Kidney (tissue), 14 donors: Measurements from ENCODE around the gene LEKR1. TPM values are rescaled to one million over a fixed set of nuclear protein-coding genes. Genes with fewer than 3 reads are reported as not detected.

Source experiments
- DNase-seq, 5 donors: peaks; one replicate each; pipeline ENCODE4 v3.0.0-alpha.2; 2013 to 2020
- FAIRE-seq: peaks from 2 replicates; lab custom pipeline; 2012; peaks lifted over from hg19 to GRCh38; lab: Jason Lieb, UNC
- H3K27ac ChIP-seq, 2 donors: one replicate each; pipeline ENCODE4 v1.7.0; 2013; ENCODE audit warnings: low read depth in 2 of 2, low read length in 2 of 2, inconsistent platforms in 1 of 2
- H3K27me3 ChIP-seq: one replicate; pipeline ENCODE4 v1.7.1; 2013; ENCODE audit warnings: low read length, inconsistent platforms; ENCODE audit not compliant: control insufficient read depth, insufficient read depth
- H3K36me3 ChIP-seq, 3 donors: one replicate each; pipeline versions ENCODE4 v1.7.0 to v1.7.1; 2013; ENCODE audit warnings: low read length in 3 of 3, control low read depth in 1 of 3, inconsistent platforms in 1 of 3; ENCODE audit not compliant: insufficient read depth in 3 of 3, control insufficient read depth in 2 of 3
- H3K4me1 ChIP-seq, 3 donors: one replicate each; pipeline versions ENCODE4 v1.7.0 to v1.7.1; 2013; ENCODE audit warnings: low read length in 3 of 3, inconsistent platforms in 1 of 3, low read depth in 1 of 3; ENCODE audit not compliant: control insufficient read depth in 2 of 3, insufficient read depth in 2 of 3
- H3K4me3 ChIP-seq, 3 donors: one replicate each; pipeline versions ENCODE4 v1.7.0 to v1.8.1; 2013; ENCODE audit warnings: low read length in 3 of 3, control low read depth in 1 of 3, inconsistent platforms in 1 of 3
- H3K9ac ChIP-seq, 3 donors: one replicate each; pipeline versions ENCODE4 v1.7.0 to v1.7.1; 2013; ENCODE audit warnings: low read length in 3 of 3, control low read depth in 1 of 3, inconsistent platforms in 1 of 3
- H3K9me3 ChIP-seq, 3 donors: one replicate each; pipeline versions ENCODE4 v1.7.0 to v1.7.1; 2013; ENCODE audit warnings: low read length in 3 of 3, control low read depth in 1 of 3, inconsistent platforms in 1 of 3; ENCODE audit not compliant: control insufficient read depth in 2 of 3, insufficient read depth in 1 of 3
- intact Hi-C: fragments of 100-400 bp; cut with DNase I; formaldehyde crosslinking; loops from one replicate; pipeline ENCODE4 v1.11.1; 2022
- polyA plus RNA-seq: library from polyadenylated mRNA; stranded (reverse); fragments of 350-450 nt; fragmentation: Illumina TruSeq; extraction: RNeasy Lipid Tissue Mini Kit (QIAGEN cat#74804); gene quantifications from one replicate; pipeline ENCODE4 v1.2.3, GENCODE V29; 2014; ENCODE audit warnings: low read depth, low replicate concordance; ENCODE audit not compliant: insufficient read depth
- total RNA-seq: library from RNA; stranded (reverse); fragmentation: NEBNext Ultra II Directional; extraction: Animal tissue kit (Norgen Biotek cat#: 25700); gene quantifications from one replicate; pipeline ENCODE4 v1.2.1, GENCODE V29; 2021
- TF ChIP-seq, protein P1 (sequence below): IDR thresholded peaks from 3 replicates; pipeline ENCODE4 v1.5.1; 2012; ENCODE audit warnings: mild to moderate bottlenecking, moderate library complexity, borderline replicate concordance; ENCODE audit not compliant: insufficient read depth; ENCODE audit errors: extremely low read depth
- donor health status: control.
- donor health status: control.
- donor health status: control.
- donor health status: control.
- donor health status: control.
- donor health status: DM: yes; HTN: yes; CAD: no.
- donor health status: Normal renal cell carcinoma (clear cell type).

The LEKR1 gene
- total and polyA plus RNA-seq, 2 donors from 2014 or later, result 1.6 to 1.8 TPM

DNA sequence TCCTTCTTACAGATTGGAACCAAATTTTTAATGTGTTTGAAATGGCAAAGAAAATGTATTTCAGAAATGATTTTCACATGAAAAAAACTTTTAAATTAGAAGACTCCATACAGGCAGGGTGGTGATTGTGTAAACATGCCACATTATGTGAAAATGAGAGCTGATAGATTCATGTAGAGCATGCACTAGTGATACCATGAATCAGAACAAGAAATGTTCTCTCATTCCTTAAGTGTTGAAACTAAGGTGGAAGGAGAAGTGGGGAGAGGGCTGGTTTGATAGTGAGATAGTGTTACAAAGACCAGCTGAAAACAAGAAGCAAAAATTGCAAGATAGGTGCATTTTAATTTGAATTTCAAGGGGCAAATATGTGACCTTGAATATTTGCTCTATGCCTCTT lies 233.5 kb downstream of the LEKR1 start:
- FAIRE-seq, result no peak
- intact Hi-C loops, result no loop called here

DNA sequence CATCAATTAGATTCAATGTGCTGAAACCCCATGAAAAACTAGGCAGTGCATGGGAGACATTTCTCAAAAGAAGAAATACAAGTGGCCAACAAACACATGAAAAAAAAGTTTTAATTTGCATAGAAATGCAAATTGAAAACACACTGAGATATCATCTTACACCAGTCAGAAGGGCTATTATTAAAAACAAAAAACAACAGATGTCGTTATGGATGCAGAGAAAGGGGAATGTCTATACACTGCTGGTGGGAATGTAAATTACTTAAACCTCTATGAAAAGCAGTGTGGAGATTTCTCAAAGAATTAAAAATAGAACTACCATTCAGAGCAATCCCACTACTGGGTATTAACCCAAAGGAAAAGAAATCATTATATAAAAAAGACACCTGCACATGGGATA lies 235.1 kb downstream of the LEKR1 start:
- no peaks in the 10 kb centered on the region for H3K36me3 ChIP-seq
- no peaks in the 10 kb centered on the region for H3K27me3 ChIP-seq
- DNase-seq, result no peak
- no peaks in the 10 kb centered on the region for H3K9me3 ChIP-seq
- no peak overlapping the region for H3K9ac ChIP-seq
- intact Hi-C loops, result no loop called here
- peaks cover 0 to 2% (median 0%) of the 10 kb centered on the region in 3 donors for H3K4me1 ChIP-seq
- no peak overlapping the region for H3K27ac ChIP-seq
- TF ChIP-seq, protein P1, sequence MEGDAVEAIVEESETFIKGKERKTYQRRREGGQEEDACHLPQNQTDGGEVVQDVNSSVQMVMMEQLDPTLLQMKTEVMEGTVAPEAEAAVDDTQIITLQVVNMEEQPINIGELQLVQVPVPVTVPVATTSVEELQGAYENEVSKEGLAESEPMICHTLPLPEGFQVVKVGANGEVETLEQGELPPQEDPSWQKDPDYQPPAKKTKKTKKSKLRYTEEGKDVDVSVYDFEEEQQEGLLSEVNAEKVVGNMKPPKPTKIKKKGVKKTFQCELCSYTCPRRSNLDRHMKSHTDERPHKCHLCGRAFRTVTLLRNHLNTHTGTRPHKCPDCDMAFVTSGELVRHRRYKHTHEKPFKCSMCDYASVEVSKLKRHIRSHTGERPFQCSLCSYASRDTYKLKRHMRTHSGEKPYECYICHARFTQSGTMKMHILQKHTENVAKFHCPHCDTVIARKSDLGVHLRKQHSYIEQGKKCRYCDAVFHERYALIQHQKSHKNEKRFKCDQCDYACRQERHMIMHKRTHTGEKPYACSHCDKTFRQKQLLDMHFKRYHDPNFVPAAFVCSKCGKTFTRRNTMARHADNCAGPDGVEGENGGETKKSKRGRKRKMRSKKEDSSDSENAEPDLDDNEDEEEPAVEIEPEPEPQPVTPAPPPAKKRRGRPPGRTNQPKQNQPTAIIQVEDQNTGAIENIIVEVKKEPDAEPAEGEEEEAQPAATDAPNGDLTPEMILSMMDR, result no peak
- FAIRE-seq, result no peak
- no peak overlapping the region for H3K4me3 ChIP-seq

More for the DNA sequence above, 233.5 kb downstream of the LEKR1 start:
- Histone ChIP-seq H3K27me3 (no peaks in the 10 kb centered on the region), H3K9ac (no peak overlapping the region), H3K36me3 (no peaks in the 10 kb centered on the region), H3K27ac (no peak overlapping the region), H3K4me1 (peaks cover 0 to 2% (median 0%) of the 10 kb centered on the region in 3 donors), H3K4me3 (no peak overlapping the region), H3K9me3 (no peaks in the 10 kb centered on the region)
- DNase-seq, result no peak
- TF ChIP-seq, protein P1, result no peak

DNA sequence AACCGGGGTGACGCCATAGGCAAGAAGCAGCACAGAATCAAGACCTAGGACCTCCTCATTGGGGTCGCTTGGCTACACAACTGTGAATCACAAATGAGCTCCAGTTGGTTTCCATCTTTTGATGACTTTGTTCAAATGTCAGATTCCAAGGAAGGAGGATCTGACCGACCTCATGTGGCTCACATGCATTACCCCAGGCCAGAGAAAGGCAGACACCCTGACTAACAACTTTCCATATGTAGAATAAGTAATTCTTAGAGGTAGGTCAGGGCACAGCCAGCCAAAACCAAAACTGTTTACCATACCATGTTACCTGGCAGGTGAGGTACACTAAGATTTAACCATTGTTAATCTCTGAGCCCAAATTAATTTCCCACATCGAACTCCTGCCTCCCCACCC lies 237.3 kb downstream of the LEKR1 start:
- H3K27me3 ChIP-seq, result no peaks in the 10 kb centered on the region

More for the DNA sequence above, 237.3 kb downstream of the LEKR1 start:
- Histone ChIP-seq H3K4me3 (no peak overlapping the region), H3K9ac (no peak overlapping the region), H3K27ac (no peak overlapping the region), H3K9me3 (no peaks in the 10 kb centered on the region), H3K4me1 (peaks cover 0 to 2% (median 0%) of the 10 kb centered on the region in 3 donors), H3K36me3 (no peaks in the 10 kb centered on the region)
- no peak for FAIRE-seq
- intact Hi-C loops, result no loop called here
- TF ChIP-seq, protein P1, result no peak
- DNase-seq, result no peak
